HEK293 (cell line): Measurements from ENCODE around the gene HRC.

Experiments used
- REST ChIP-seq: fragments of 450-650 bp; formaldehyde crosslinking; IDR thresholded peaks from 2 replicates; pipeline ENCODE4 v1.5.1; 2016; ENCODE audit warnings: missing biosample characterization, missing genetic modification characterization
- TRIM28 ChIP-seq: IDR thresholded peaks from 2 replicates; pipeline ENCODE4 v1.6.1; 2011; ENCODE audit warnings: low read length, control low read depth, borderline replicate concordance
- TSHZ1 ChIP-seq: fragments of 450-650 bp; formaldehyde crosslinking; IDR thresholded peaks from 2 replicates; pipeline ENCODE4 v1.5.1; 2016; ENCODE audit warnings: missing biosample characterization, missing genetic modification characterization, borderline replicate concordance
- YY1 ChIP-seq: fragments of 450-650 bp; formaldehyde crosslinking; IDR thresholded peaks from 2 replicates; pipeline ENCODE4 v1.5.1; 2018; ENCODE audit warnings: missing biosample characterization, missing genetic modification characterization
- ZBTB26 ChIP-seq: fragments of 450-650 bp; formaldehyde crosslinking; optimal IDR thresholded peaks from 2 replicates; pipeline ENCODE3; 2016; ENCODE audit warnings: missing biosample characterization, mild to moderate bottlenecking, missing genetic modification characterization
- ZNF121 ChIP-seq: fragments of 450-650 bp; formaldehyde crosslinking; IDR thresholded peaks from 2 replicates; pipeline ENCODE4 v1.5.1; 2016; ENCODE audit warnings: missing biosample characterization, missing genetic modification characterization
- ZNF174 ChIP-seq: fragments of 450-650 bp; formaldehyde crosslinking; IDR thresholded peaks from 2 replicates; pipeline ENCODE4 v1.5.0; 2017; ENCODE audit warnings: missing biosample characterization, mild to moderate bottlenecking, missing genetic modification characterization
- ZNF24 ChIP-seq: fragments of 450-650 bp; formaldehyde crosslinking; IDR thresholded peaks from 2 replicates; pipeline ENCODE4 v1.5.1; 2016; ENCODE audit warnings: missing biosample characterization, missing genetic modification characterization
- ZNF433 ChIP-seq: fragments of 450-650 bp; formaldehyde crosslinking; IDR thresholded peaks from 2 replicates; pipeline ENCODE4 v1.5.1; 2016; ENCODE audit warnings: missing biosample characterization, missing genetic modification characterization, low read depth
- ZNF510 ChIP-seq: fragments of 450-650 bp; formaldehyde crosslinking; IDR thresholded peaks from 2 replicates; pipeline ENCODE4 v1.5.1; 2018; ENCODE audit warnings: mild to moderate bottlenecking, missing genetic modification characterization, missing biosample characterization; ENCODE audit not compliant: insufficient replicate concordance
- ZNF529 ChIP-seq: fragments of 450-650 bp; formaldehyde crosslinking; IDR thresholded peaks from 2 replicates; pipeline ENCODE4 v1.5.1; 2017; ENCODE audit warnings: missing genetic modification characterization, missing biosample characterization; ENCODE audit not compliant: insufficient replicate concordance
- ZNF626 ChIP-seq: fragments of 450-650 bp; sonication (Bioruptor Pico); formaldehyde crosslinking; IDR thresholded peaks from 2 replicates; pipeline ENCODE4 v1.5.1; 2018; ENCODE audit warnings: missing biosample characterization, missing genetic modification characterization, inconsistent platforms
- TF ChIP-seq, protein P1 (sequence below): fragments of 450-650 bp; formaldehyde crosslinking; IDR thresholded peaks from 2 replicates; pipeline ENCODE4 v1.5.1; 2016; ENCODE audit warnings: missing biosample characterization, missing genetic modification characterization
- TF ChIP-seq, protein P2 (sequence below): fragments of 450-650 bp; IDR thresholded peaks from 2 replicates; pipeline ENCODE4 v1.5.1; 2018; ENCODE audit warnings: missing biosample characterization, missing genetic modification characterization

- TF ChIP-seq REST (tag by site-specific recombination) (no peak), TRIM28 (no peak), ZNF433 (no peak), YY1 (tag by site-specific recombination) (no peak), ZNF24 (tag by site-specific recombination) (no peak), ZNF510 (no peak), ZBTB26 (tag by site-specific recombination) (no peak), ZNF626 (tag by site-specific recombination) (no peak), TSHZ1 (tag by site-specific recombination) (no peak), ZNF121 (tag by site-specific recombination) (no peak), ZNF174 (tag by site-specific recombination) (no peak), ZNF529 (no peak)
- TF ChIP-seq, protein P1, sequence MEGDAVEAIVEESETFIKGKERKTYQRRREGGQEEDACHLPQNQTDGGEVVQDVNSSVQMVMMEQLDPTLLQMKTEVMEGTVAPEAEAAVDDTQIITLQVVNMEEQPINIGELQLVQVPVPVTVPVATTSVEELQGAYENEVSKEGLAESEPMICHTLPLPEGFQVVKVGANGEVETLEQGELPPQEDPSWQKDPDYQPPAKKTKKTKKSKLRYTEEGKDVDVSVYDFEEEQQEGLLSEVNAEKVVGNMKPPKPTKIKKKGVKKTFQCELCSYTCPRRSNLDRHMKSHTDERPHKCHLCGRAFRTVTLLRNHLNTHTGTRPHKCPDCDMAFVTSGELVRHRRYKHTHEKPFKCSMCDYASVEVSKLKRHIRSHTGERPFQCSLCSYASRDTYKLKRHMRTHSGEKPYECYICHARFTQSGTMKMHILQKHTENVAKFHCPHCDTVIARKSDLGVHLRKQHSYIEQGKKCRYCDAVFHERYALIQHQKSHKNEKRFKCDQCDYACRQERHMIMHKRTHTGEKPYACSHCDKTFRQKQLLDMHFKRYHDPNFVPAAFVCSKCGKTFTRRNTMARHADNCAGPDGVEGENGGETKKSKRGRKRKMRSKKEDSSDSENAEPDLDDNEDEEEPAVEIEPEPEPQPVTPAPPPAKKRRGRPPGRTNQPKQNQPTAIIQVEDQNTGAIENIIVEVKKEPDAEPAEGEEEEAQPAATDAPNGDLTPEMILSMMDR (tag by site-specific recombination): no peak
- TF ChIP-seq, protein P2, sequence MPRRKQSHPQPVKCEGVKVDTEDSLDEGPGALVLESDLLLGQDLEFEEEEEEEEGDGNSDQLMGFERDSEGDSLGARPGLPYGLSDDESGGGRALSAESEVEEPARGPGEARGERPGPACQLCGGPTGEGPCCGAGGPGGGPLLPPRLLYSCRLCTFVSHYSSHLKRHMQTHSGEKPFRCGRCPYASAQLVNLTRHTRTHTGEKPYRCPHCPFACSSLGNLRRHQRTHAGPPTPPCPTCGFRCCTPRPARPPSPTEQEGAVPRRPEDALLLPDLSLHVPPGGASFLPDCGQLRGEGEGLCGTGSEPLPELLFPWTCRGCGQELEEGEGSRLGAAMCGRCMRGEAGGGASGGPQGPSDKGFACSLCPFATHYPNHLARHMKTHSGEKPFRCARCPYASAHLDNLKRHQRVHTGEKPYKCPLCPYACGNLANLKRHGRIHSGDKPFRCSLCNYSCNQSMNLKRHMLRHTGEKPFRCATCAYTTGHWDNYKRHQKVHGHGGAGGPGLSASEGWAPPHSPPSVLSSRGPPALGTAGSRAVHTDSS: no peak
Measured at GRCh38 chr19:49120325-49120683, 34.9 kb downstream of the HRC start.
